Measurements from ENCODE around the gene NUP188.
"Not testable (repeated sequence)": the region's sequence is repeated elsewhere in the genome, so short reads cannot be mapped to it uniquely, and the experiment has no call there.

The NUP188 gene

GRCh38 chr9:128917151-128917849, 30.2 kb upstream of the NUP188 start:
- DNase-seq: no peak

GRCh38 chr9:128918921-128919320, 28.6 kb upstream of the NUP188 start:
- DNase-seq: no peak

- no peak for DNase-seq
Measured at GRCh38 chr9:128919402-128920089, 28.0 kb upstream of the NUP188 start.

- DNase-seq: no peak
Measured at GRCh38 chr9:128920381-128921058, 27.0 kb upstream of the NUP188 start, which contains the start of gene PHYHD1. Gene PHYHD1 (plus strand): TSS chr9:128920982. CDS start chr9:128922324, 1,342 bp downstream.

GRCh38 chr9:128921881-128922763, 25.4 kb upstream of the NUP188 start:
- no peak for DNase-seq

GRCh38 chr9:128923493-128923883, 24.0 kb upstream of the NUP188 start:
- no peak for DNase-seq

- DNase-seq: no peak
Measured at GRCh38 chr9:128927731-128928411, 19.6 kb upstream of the NUP188 start.

- no peak for DNase-seq
Measured at GRCh38 chr9:128928624-128929023, 18.9 kb upstream of the NUP188 start.

GRCh38 chr9:128929560-128929959, 17.9 kb upstream of the NUP188 start:
- no peak for DNase-seq

GRCh38 chr9:128933731-128934130, 13.8 kb upstream of the NUP188 start:
- DNase-seq: no peak

GRCh38 chr9:128936171-128936865, 11.2 kb upstream of the NUP188 start:
- DNase-seq: no peak

GRCh38 chr9:128937310-128938165, 10.0 kb upstream of the NUP188 start:
- no peak for DNase-seq

- no peak for DNase-seq
Measured at GRCh38 chr9:128940271-128940921, 7.1 kb upstream of the NUP188 start.

- no peak for DNase-seq
Measured at GRCh38 chr9:128940946-128941755, 6.3 kb upstream of the NUP188 start.

- no peak for DNase-seq
Measured at GRCh38 chr9:128943832-128944620, 3.5 kb upstream of the NUP188 start.

- DNase-seq: not testable (repeated sequence)
Measured at GRCh38 chr9:128944966-128945365, 2.5 kb upstream of the NUP188 start.

- DNase-seq: no peak
Measured at GRCh38 chr9:128945798-128946501, 1.5 kb upstream of the NUP188 start.

Measured in NCI-H187 (cell line).